IPS-NIHi11 (cell line): ENCODE measurements around the gene OR5J2.
"Not testable (repeated sequence)": the region's sequence is repeated elsewhere in the genome, so short reads cannot be mapped to it uniquely, and the experiment has no call there.

Source experiments
- DNase-seq: peaks from one replicate; pipeline ENCODE4 v3.0.0; 2012; ENCODE audit warnings: mixed read lengths, low spot score

Gene OR5J2

GRCh38 chr11:56176318-56176717, at the start of gene OR5J2:
TSS of gene OR5J2 (plus strand) at chr11:56176618. CDS start at chr11:56176618, 0 bp downstream.
- DNase-seq = no peak

GRCh38 chr11:56140151-56140661, 36.2 kb upstream of the OR5J2 start, which contains the start of gene OR8J3:
TSS of gene OR8J3 (minus strand) at chr11:56140201. CDS start at chr11:56137718, 2,483 bp downstream.
- no peak for DNase-seq

GRCh38 chr11:56143681-56144080, 32.7 kb upstream of the OR5J2 start:
- DNase-seq = not testable (repeated sequence)

- DNase-seq = no peak
Measured at GRCh38 chr11:56151376-56151775, 25.0 kb upstream of the OR5J2 start.

GRCh38 chr11:56152333-56152732, 24.1 kb upstream of the OR5J2 start:
- no peak for DNase-seq

- no peak for DNase-seq
Measured at GRCh38 chr11:56160217-56160616, 16.2 kb upstream of the OR5J2 start, which contains the start of gene OR8K5. TSS of gene OR8K5 (minus strand) at chr11:56160317. CDS start at chr11:56160317, 0 bp downstream.

- no peak for DNase-seq
Measured at GRCh38 chr11:56163804-56164203, 12.6 kb upstream of the OR5J2 start.

GRCh38 chr11:56172256-56172830, 4.1 kb upstream of the OR5J2 start:
- no peak for DNase-seq

- DNase-seq = no peak
Measured at GRCh38 chr11:56183459-56183858, 7.0 kb downstream of the OR5J2 start.

GRCh38 chr11:56188602-56189001, 12.2 kb downstream of the OR5J2 start:
- no peak for DNase-seq

GRCh38 chr11:56196705-56197104, 20.3 kb downstream of the OR5J2 start:
- no peak for DNase-seq

- no peak for DNase-seq
Measured at GRCh38 chr11:56197367-56197766, 20.9 kb downstream of the OR5J2 start.

- no peak for DNase-seq
Measured at GRCh38 chr11:56207790-56208189, 31.4 kb downstream of the OR5J2 start.

GRCh38 chr11:56214537-56214936, 38.1 kb downstream of the OR5J2 start:
- DNase-seq = no peak

GRCh38 chr11:56219735-56220134, 43.3 kb downstream of the OR5J2 start:
- DNase-seq = not testable (repeated sequence)
